ENCODE results near the gene KCNAB1. TPM values are rescaled to one million over a fixed set of nuclear protein-coding genes. Genes with fewer than 3 reads are reported as not detected.

KCNAB1 gene
- total and polyA plus RNA-seq, 2 of the 8 experiments (the other 6 are each of a cell fraction or from before 2014, with no cell fraction given): 0.51 to 2.3 TPM

DNA sequence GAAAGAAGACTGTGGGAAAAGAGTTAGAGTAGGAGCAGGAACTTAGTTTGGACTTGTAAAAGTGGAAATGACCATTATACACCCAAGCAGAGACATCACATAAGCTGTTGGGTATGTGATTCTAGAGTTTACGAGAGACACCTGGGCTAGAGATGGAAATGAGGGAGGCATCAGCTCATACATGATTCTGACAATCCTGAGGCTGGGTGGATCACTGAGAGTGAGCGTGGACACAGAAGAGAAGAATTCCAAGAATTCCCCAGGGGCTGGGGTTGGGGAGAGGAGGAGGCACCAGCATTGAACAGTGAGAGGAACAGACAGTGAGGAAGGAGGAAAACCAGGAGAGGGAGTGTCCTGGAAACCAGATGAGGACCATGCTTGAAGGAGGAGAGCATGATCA, 113.5 kb downstream of the KCNAB1 start:
- FAIRE-seq: no peak
- 91% methylated on average over 2 of the region's 2 CpGs; no CpG with 5 or more reads in 1 of the 2 experiments for WGBS, 2 experiments (ENCODE audit: extremely low coverage in 1 of 2, insufficient coverage in 1 of 2, insufficient read length in 1 of 2, insufficient replicate concordance in 2 of 2, low coverage in 1 of 2, low lambda C conversion rate in 2 of 2, missing lambda C conversion rate in 1 of 2)

More for the DNA sequence above, 113.5 kb downstream of the KCNAB1 start:
- TF ChIP-seq BRCA1 (IDR thresholded peaks at IDR 0.05; ENCODE audit: low read depth, low read length) (no peak), GABPA (IDR thresholded peaks at IDR 0.05; ENCODE audit: borderline replicate concordance, insufficient read depth, low read length) (no peak), TEAD4 (IDR thresholded peaks at IDR 0.05; ENCODE audit: low read depth, low read length) (peak; percentile 80)
- Histone ChIP-seq H4K5ac (ENCODE audit: insufficient read length, low read depth, low read length) (no peak overlapping the region), H2BK120ac (replicated peaks; ENCODE audit: low read depth, low read length) (no peak overlapping the region), H3K9me3 (ENCODE audit: insufficient read depth in 2 of 2, low read depth in 1 of 2, low read length in 1 of 2) (no peaks in the 10 kb centered on the region), H4K8ac (ENCODE audit: extremely low read depth, insufficient read depth, low read length) (no peak overlapping the region), H3K79me2 (ENCODE audit: control insufficient read depth in 1 of 2, insufficient read depth in 2 of 2, low read length in 2 of 2) (no peaks in the 10 kb centered on the region), H3K56ac (replicated peaks; ENCODE audit: insufficient read length, low read depth, low read length) (no peak overlapping the region), H2AK5ac (ENCODE audit: low read depth, low read length) (no peak overlapping the region), H4K20me1 (replicated peaks in 1 of 2; ENCODE audit: control insufficient read depth in 1 of 2, insufficient read depth in 2 of 2, low read length in 2 of 2) (no peaks in the 10 kb centered on the region), H3K79me1 (ENCODE audit: low read depth, low read length) (no peaks in the 10 kb centered on the region), H2BK20ac (ENCODE audit: low read length) (no peak overlapping the region), H3K18ac (ENCODE audit: extremely low read depth, low read length) (no peak overlapping the region), H2BK5ac (ENCODE audit: low read depth, low read length) (no peak overlapping the region), H3K23ac (ENCODE audit: insufficient read length) (no peak overlapping the region), H3K27me3 (replicated peaks in 1 of 4; ENCODE audit: control insufficient read depth in 3 of 4, extremely low read depth in 1 of 4, insufficient read depth in 3 of 4, low read length in 3 of 4) (peaks cover 0 to 1% (median 0%) of the 10 kb centered on the region in 4 experiments; a peak in 1 of 7 replicates), H3K14ac (ENCODE audit: insufficient read length) (no peak overlapping the region), H3K4ac (replicated peaks; ENCODE audit: insufficient read length, low read depth, low read length) (no peak overlapping the region), H3K4me3 (ENCODE audit: extremely low read depth in 1 of 4, insufficient read depth in 2 of 4, low read depth in 3 of 4, low read length in 4 of 4) (no peak overlapping the region), H3K4me2 (ENCODE audit: insufficient read depth in 1 of 2, low read depth in 2 of 2, low read length in 2 of 2) (no peak overlapping the region), H2BK12ac (ENCODE audit: low read depth, low read length) (no peak overlapping the region), H3K9ac (replicated peaks in 1 of 4; ENCODE audit: extremely low read depth in 1 of 4, low read depth in 3 of 4, low read length in 3 of 4) (no peak overlapping the region), H3K4me1 (replicated peaks in 1 of 4; ENCODE audit: control insufficient read depth in 3 of 4, insufficient read depth in 4 of 4, low read length in 3 of 4) (no peaks in the 10 kb centered on the region), H4K91ac (replicated peaks; ENCODE audit: insufficient read length, low read length) (no peak overlapping the region), H3K27ac (ENCODE audit: low read depth, low read length) (no peak overlapping the region), H3K36me3 (ENCODE audit: control insufficient read depth in 2 of 4, insufficient read depth in 4 of 4, low read length in 3 of 4) (no peaks in the 10 kb centered on the region), H3K23me2 (ENCODE audit: low read depth, low read length) (no peaks in the 10 kb centered on the region; the same call in 1 of the 2 replicates), H2AFZ (ENCODE audit: low read length) (no peak overlapping the region), H2BK15ac (ENCODE audit: low read length) (no peak overlapping the region)
- CTCF ChIA-PET (ENCODE audit: partially characterized antibody): interaction anchor here (0.6 to 2.3 kb wide), 4 partner anchors 10 to 275 kb away, joined by 3 to 6 read pairs (median 3); no protein-coding TSS in a partner anchor
- POLR2A ChIA-PET (ENCODE audit: partially characterized antibody): interaction anchor here (0.5 kb wide), 1 partner anchor 13 kb away, joined by 4 read pairs; no protein-coding TSS in a partner anchor
- DNase-seq (ENCODE audit: low read depth in 1 of 2, low spot score in 2 of 2): no peak

Measured in H1 (cell line).